Activated T-cell treated with anti-CD3 and anti-CD28 coated beads for 48 hours (primary cell): ENCODE data around the gene EIPR1.

Experiments used
- DNase-seq: peaks from one replicate; pipeline ENCODE4 v3.0.0-alpha.2; 2020; ENCODE audit warnings: low read depth

The EIPR1 gene

DNA sequence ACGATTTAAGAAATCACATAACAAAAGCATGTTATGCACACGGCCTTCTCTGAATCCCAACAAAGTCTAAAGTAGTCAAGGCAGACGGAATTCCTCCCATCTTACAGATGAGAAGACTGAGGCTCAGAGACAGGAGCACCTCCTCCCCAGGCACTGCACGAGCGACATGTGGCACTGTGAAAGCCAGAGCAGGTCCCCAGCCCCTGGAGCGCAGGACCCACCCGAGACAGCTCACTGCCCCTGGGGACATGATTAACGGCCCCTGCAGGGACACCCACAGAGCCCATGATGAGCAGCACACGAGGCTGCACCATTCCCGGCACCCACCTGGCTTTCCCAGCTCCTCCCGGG, 53.6 kb downstream of the EIPR1 start:
- DNase-seq, result no peak

DNA sequence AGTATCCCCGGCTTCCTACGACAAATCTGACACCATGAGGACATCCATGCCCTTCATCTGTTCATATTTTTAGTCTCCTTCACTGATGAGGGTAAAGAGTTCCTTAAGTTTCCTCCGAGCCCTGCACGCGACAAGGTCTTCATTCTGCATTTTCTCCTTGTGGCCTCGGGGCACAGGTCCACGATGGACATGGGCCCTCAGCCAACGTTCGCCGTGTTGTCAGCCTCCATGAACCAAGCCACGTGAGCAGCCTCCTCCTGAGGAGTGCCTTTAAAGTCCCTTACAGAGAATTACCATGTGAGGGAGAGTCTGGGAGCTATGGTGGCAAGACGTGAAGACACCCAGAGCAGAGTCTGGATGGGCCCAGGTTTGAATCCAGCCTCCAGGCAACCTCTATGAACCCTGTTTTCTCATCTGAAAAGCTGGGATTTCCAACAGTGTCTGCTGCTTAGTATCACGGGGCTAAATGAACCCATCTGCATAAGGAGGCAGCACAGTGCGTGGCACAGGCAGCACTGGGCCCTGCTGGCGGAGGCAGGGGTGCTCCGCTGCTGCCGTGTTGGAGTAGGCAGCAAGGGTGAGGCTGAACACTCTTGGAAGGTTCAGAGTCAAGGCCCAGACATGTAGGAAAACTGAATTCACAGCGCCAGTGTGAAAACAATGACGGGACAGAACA, 54.1 kb downstream of the EIPR1 start:
- DNase-seq, result no peak

DNA sequence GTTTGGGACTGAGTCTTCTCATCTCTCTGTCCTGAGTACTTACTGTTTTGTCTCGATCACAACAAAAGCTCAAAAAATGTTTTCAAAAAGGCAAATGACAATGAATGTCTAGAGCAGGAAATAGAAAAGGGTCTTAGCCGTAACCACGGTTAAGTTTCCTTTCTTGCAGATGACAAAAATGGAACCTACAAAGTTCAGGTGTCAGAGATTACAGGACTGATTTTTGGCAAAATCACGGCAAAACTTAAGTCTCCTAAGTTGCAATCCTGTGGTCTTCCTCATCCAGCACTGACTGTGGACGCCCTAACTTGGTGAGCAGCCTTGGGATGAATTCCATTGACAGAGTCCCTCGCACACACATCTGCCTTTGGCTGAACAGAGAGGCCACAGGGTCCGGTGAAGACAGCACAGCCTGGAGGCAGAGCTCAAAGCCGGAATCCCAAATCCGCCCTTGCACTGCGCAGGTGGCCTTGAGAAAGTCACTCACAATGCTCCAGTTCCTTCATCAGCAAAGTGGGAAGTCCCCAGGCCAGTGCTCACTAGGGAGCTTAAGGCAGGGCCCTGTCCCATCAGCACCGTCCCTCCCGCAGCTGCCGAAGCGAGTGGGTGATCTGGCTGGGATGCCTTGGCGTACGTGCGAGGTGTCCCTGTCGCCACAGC, 55.2 kb downstream of the EIPR1 start:
- no peak for DNase-seq

DNA sequence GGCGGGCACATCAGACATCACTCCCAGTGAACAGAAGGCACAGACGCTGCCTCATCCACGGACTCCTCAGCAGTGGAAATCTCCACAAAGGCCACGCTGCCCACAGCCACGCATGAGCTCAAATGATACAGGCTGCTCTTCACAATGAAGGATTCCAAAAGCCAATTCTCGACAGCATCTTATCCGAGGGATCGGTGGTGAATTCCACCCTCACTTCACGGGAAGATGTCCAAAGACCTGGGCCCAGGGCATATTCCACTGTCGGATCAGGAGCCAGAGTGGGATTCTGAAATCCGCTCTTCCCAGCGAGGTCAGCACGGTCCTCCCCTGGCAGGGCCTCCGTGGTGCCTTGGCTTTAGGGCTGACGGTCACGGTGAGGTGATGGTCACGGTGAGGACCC, 55.8 kb downstream of the EIPR1 start:
- no peak for DNase-seq

DNA sequence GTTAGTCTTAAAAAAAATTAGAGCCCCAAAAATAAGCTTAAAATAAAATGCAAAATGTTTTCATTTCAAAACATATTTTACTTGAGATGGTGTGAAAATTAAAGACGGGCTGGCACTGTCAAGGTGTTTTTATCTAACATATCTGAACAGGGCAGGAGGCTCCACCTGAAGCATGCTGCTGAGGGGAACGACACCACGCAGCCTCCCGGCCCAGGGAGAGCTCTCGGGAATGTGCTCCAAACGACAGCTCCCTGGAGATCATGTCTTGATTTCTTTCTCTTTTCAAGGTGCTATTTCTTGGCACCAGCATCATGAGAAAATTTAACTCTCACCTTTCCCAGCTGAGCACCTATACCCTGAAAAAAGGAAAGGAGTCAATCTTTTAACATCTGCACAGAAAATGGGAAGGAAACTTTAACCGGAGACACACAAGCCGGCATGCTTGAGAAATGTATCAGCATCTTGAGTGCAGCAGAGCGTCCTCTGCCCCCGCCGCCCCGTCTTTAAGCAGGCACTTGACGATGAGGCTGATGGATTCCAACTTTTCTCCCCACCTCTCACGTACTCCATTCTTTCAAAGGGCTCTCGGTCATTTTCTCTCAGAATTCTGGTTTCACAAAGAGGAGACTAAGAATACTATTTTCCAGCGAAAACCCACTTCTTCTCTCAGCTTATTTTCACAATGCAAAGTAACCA, 56.6 kb downstream of the EIPR1 start:
- DNase-seq, result no peak

DNA sequence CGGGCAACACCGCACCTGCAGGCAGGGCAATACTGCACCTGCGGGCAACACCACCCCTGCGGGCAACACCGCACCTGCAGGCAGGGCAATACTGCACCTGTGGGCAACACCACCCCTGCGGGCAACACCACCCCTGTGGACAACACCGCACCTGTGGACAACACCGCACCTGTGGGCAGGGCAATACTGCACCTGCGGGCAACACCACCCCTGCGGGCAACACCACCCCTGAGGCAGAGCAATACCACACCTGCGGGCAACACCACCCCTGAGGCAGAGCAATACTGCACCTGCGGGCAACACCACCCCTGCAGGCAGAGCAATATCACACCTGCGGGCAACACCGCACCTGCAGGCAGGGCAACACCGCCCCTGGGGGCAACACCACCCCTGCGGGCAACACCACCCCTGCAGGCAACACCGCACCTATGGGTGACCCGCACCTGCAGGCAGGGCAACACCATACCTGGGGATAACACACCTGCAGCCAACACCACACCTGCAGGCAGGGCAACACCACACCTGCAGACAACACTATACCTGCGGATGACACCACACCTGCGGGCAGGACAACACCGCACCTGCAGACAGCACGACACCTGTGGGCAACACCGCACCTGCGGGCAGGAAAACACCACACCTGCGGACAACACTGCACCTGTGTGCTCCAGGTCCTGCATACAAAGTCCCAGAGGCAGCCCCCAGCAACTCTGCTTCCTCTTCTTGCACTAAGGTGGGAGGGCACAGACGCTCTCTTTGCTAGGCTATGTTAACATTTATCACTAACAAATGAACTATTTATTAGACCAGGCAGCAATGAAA, 57.7 kb downstream of the EIPR1 start:
- no peak for DNase-seq

DNA sequence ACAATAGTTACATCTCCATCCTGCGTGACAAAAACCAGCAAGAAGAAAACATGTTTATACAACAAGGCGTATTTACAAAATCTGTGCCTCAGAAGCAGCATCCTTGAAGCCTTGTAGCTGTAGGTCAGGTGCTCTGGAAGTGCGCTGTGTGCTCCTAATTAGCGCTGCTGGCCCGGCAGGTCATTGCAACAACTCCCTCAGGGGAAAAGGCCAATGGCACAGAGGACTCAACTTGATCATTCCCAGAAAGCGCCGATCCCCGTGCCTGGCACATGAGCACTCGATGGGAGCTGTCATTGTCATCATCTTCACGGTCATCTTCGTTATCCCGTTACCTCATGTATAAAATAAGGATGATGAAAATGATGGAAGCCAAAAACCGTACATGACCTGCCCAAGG, 58.5 kb downstream of the EIPR1 start:
- DNase-seq, result no peak

DNA sequence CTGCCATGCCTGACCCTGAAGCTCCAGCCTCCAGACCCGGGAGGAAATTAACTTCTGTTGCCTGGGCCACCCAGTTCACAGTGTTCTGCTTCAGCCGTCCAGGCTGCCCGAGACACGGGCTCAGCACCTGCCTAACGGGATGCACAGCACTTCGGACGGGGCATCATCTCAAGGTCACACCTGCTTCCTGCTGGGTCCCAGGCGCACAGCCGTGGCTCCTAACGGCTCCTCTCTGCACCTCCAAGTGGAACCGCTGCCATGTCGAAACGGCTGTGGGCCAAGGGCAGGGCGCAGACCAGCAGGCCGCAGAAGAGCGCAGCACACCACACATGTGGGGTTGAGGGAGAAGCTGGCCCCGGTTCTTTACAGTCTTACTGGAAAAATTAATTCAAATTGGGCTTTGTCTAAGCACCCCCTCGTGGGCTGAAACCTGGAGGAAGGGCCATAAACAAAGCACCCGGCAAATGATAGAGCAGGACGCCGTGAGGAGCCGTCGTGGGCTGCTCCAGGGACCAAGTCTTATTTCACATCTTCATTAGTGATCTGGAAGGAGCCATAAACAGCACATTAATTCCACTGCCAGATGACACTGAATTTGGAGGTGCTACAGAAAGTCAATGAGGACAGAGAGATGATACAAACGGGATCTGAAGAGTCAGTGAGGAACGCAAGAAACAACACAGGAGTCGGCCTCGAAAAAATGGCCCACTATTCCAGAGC, 59.6 kb downstream of the EIPR1 start:
- no peak for DNase-seq

DNA sequence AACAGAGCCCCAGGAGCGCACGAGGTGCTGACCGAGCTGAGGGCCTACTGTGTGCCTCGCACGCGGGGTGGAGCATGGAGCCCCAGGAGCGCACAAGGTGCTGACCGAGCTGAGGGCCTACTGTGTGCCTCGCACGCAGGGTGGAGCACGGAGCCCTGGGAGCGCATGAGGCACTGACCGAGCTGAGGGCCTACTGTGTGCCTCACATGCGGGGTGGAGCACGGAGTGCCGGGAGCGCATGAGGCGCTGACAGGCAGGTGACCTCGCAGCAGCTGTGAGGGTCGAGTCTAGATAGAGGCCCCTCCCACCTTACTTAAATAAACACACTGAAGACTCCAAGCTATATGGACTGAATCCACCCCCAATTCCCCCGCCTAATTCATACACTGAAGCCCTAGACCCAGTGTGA, 60.3 kb downstream of the EIPR1 start:
- DNase-seq, result no peak

DNA sequence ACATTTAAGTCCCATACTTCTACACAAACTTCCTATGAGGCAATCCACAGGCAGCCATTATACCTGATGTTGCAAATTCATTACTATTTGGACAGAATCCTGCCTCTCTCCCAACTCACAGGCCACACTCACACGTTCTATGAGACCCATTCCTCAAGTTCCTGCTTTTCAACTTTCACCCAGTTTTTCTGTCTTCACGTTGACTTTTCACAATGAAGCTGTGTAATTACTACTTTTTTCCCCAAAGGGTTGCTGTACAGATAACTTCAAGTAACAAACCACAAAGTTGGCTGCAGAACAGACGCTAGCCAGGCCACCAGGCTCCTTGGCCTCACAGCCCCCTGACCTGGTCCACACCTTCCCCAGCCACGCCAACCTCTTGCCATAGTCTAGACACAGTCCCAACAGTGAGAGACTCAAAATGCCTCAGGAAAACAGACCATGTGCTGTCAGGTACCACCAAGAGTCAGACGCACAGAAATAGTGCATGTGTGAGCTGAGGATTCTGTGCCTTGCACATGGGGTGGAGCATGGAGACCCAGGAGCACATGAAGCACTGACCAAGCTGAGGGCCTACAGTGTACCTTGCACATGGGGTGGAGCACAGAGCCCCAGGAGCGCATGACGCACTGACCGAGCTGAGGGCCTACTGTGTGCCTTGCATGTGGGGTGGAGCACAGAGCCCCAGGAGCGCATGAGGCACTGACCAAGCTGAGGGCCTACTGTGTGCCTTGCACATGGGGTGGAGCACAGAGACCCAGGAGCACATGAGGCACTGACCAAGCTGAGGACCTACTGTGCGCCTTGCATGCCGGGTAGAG, 61.0 kb downstream of the EIPR1 start:
- no peak for DNase-seq

DNA sequence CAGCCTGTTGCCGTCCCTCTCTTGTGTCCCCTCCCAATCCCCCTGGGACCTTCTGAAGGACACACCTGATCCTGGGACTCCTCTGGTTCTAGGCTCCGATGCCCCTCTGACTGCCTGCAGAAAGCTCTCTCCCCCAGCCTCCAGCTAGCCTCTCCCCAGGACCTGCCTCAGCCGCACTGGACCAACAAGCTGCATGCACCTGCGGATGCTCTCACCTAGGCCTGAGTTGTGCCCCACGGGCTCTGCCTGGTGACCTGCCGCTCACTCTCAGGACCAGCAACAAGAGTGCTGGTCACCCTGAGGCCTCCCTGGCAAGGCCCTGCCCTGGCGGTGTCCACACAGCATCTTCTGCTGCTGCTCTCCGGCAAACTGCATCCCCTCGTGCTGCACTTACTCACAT, 63.0 kb downstream of the EIPR1 start:
- no peak for DNase-seq

DNA sequence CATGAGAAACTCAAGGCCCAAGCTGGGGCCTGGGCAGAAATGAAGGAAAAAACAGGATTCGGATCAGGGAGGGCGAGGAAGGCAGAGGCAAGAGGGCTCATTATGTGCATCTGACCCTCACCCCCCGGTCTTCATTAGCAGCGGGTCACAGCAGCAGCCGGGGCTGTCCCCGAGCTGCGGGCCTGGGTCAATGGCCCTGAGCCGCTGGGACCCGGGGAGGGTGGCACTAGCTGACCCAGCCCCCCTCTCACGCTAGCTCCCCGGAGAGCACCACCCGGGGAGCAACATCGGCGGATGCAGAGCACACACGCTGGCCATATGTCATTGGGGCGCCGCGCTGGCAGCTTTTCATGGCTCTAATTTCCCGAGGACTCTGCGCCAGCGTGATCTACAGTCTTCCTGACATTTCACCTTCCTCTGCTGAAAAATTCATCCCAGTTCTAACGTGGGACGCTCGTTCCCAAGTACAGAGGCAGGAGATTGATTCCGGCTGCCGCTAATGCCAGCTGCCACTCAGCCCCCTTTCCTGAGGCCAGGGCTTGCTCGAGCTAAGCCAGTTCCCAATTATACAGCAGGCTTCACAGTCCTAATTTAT, 63.7 kb downstream of the EIPR1 start:
- DNase-seq, result no peak

DNA sequence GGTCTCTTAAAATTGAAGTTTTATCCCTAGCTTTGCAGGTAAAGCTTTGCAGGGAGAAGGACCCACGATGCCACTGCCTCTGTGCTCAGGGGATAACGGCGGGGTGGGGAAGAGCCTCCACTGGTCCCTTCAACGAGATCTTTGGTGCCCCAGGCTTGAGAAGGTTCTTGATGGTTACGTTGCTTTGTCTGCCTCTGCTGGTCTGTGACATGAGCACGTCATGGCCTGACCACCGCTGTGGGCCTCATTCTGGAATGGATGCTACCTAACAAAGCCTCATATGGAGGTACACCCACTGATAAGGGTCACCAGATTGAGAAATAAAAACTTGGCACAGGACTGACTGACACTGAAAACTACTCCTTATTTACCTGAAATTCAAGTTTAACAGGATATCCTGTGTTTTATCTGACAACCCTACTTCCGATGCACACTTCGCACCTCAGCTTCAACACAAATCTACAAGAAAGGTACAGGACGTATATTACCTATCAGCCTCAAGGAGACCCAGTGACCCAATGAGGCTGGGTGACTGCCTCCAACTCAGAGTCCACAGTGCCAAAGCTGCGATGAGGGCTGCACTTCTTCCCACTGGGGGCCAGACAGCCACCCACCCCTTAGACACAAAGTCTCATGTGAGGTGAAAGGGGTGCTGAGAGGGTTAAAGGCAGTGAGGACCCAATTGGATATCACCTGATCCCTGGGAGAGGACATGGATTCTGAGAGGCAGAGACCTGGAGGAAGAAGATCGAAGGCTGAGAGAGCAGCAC, 64.9 kb downstream of the EIPR1 start:
- no peak for DNase-seq

DNA sequence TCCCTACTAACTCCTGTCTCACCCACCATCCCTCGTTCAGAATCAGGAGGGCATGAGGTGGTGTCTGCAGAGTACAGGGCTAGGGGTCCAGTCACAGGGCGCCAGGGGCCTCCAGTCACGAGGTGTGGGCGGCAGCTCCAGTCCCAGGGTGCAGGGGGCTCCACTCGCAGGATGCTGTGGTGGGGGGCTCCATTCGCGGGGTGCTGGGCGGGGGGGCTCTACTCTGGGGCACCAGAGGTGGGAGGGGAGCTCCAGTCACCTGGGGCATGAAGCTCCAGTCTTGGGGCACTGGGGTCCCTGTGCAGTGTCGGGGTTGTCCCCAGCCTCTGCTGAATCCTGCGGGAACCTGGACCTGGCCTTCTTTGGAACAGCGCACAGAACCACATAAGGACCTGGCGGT, 66.0 kb downstream of the EIPR1 start:
- no peak for DNase-seq

DNA sequence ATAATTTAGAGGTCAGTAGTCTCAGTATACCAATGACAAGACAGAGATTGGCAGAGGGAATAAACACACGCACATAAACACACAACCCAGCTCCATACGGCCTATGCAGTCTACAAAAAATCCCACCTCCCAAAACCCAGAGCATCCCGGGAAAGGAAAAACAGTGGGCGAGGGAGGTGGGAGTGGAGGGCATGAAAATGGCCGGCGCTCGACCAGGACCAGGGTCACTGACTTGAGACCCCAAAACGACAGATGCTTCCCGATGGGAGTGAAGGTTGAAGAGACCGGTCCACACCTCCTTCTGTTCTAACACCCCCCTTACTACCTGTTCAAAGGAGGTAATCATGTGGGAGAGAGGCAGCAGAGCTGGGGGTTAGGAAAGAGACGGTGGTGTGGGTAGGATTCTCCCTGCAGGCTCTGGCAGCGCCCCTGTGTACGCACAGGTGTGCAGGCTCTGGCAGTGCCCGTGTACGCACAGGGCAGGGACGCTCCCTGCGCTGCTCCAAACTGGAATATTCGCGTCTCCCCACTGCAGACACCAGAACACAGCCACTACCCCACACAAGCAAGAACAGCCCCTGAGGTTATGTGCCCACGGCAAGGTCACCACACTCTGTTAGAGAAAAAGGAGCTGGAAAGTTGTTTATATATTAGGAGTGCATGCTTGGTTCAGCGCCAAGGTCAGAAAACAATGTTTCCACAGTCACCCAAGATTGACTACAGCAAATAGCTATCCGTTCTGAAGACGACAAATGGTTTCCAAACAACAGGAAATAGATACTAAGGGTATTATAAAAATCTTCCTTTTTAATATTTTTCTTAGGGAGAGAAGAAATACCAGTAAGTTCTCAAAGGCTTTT, 67.9 kb downstream of the EIPR1 start:
- no peak for DNase-seq

DNA sequence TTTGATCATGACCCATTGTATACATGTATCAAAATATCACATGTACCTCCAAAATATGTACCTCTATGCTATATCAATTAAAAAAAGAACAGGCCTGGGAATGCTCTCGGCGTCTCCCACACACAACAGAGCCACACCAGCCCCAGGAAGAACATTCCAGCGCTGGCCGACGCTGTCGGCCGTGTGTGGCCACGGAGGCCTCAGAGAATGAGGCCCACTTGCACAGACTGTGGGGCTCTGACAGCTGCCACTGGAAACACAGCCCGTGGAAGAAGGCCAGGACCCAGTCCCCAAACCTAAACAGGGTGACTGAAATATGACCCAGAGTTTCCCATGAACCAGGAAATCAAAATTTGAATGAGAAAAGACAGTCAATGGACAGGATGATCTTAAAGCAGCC, 69.7 kb downstream of the EIPR1 start:
- no peak for DNase-seq

DNA sequence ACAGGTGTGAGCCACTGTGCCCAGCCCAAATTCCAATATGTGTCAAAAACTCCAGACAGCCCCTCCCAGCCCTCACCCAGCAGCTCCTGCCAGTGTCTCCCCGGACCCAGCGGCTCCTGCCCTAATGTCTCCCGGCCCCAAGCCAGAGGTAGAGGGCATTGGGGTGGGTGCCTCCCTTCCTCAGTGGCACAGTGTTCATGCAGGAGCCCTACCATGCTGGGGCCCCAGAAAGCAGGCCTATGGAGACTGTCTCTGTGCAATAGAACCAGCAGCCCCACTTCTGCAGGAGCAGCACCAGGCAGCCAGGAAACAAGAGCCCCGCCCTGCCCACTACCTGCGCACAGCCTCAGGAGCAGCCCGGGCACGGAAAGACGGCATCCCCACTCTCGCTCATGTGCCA, 70.4 kb downstream of the EIPR1 start:
- no peak for DNase-seq

DNA sequence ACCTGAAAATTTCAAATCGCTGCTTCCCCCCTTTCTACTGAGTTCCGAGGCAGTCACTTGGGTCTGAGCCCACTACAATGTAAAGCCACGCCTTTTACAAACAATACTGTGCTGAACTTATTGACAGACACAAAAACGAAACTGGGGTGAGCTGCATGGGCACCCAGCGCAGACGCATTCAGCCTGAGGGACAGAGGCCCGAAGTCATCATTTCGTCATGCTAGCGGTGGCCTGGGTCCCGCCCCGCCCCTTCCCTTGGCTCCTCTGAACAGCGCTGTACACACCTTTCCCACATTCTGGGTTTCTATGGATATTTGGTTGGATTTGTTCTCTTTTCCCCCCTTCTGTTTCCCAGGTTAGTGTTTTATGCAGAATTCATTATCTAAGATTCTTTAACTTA, 71.7 kb downstream of the EIPR1 start:
- DNase-seq, result no peak

DNA sequence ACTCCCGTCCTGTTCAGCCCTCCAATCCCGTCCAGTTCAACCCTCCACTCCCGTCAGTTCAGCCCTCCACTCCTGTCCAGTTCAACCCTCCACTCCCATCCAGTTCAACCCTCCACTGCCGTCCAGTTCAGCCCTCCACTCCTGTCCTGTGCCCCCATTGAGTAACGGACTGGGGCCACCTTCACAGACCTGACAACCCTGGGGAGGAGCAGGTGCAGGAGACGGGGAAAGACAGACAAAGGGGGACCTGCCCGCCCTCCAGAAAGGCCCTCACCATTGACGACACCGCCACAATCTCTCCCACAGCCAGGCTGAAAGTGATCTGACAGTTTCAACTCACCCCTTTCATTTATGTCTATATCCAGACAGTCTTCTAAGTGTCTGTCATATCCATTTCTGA, 72.2 kb downstream of the EIPR1 start:
- DNase-seq, result no peak
